Panc1 (cell line): ENCODE data around the gene HLCS. TPM values are rescaled to one million over a fixed set of nuclear protein-coding genes. Genes with fewer than 3 reads are reported as not detected.

Source experiments
- ATAC-seq: fragments of 200-7000 bp; cut with Tn5 transposase; 2 replicates; pipeline ENCODE4 v1.9.1; 2020; ENCODE audit warnings: mild to moderate bottlenecking, moderate library complexity
- BruUV-seq: library from RNA; stranded (reverse); fragments of 400-500 nt; replicated peaks from 2 replicates; lab custom pipeline; 2021; lab: Mats Ljungman, UMichigan
- CTCF ChIA-PET: fragments of 300-600 bp; sonication (Branson Sonifier 250); formaldehyde crosslinking; loops from one replicate; lab custom pipeline; 2022; ENCODE audit warnings: antibody characterized with exemption; lab: Charles Lee
- POLR2A ChIA-PET: fragments of 300-600 bp; sonication (Branson Sonifier 250); formaldehyde crosslinking; loops from one replicate; lab custom pipeline; 2022; ENCODE audit warnings: antibody characterized with exemption; lab: Charles Lee
- DNase-seq: peaks from one replicate; pipeline ENCODE4 v3.0.0-alpha.2; 2010; ENCODE audit warnings: low read depth, low spot score
- H3K27ac ChIP-seq: 2 replicates; pipeline ENCODE4 v1.5.1; 2011; ENCODE audit warnings: mild to moderate bottlenecking, low read length, inconsistent platforms
- H3K27me3 ChIP-seq: fragments of 200-500 bp; sonication (Bioruptor generic); 2 replicates; pipeline ENCODE4 v1.6.0; 2014; ENCODE audit warnings: low read length, inconsistent platforms; ENCODE audit not compliant: control insufficient read depth, insufficient read depth
- H3K36me3 ChIP-seq: fragments of 200-500 bp; sonication (Bioruptor generic); 2 replicates; pipeline ENCODE4 v1.5.1; 2014; ENCODE audit warnings: inconsistent platforms, mild to moderate bottlenecking, low read length, moderate library complexity; ENCODE audit not compliant: control insufficient read depth, insufficient read depth
- H3K4me1 ChIP-seq: 2 replicates; pipeline ENCODE4 v1.5.1; 2011; ENCODE audit warnings: inconsistent platforms, mild to moderate bottlenecking, low read length, moderate library complexity; ENCODE audit not compliant: control insufficient read depth, insufficient read depth
- H3K4me3 ChIP-seq, 2 experiments: 2 replicates each; pipeline ENCODE4 v1.5.1; 2011 to 2012; ENCODE audit warnings: low read depth in 2 of 2, low read length in 2 of 2, mild to moderate bottlenecking in 2 of 2, inconsistent platforms in 1 of 2, moderate library complexity in 1 of 2
- H3K9me3 ChIP-seq: fragments of 200-500 bp; sonication (Bioruptor generic); 2 replicates; pipeline ENCODE4 v1.5.1; 2014; ENCODE audit warnings: low read depth, mild to moderate bottlenecking, inconsistent platforms, low read length, moderate library complexity; ENCODE audit not compliant: control insufficient read depth, insufficient read depth
- POLR2AphosphoS5 ChIP-seq: IDR thresholded peaks from 2 replicates; pipeline ENCODE4 v1.6.1; 2012; ENCODE audit warnings: mild to moderate bottlenecking, low read depth, low read length, moderate library complexity
- REST ChIP-seq, 2 experiments: IDR thresholded peaks; 2 replicates each; pipeline ENCODE4 v1.6.1; 2011 to 2012; ENCODE audit warnings: low read depth in 2 of 2, control low read depth in 1 of 2, low read length in 1 of 2, mild to moderate bottlenecking in 1 of 2, moderate library complexity in 1 of 2; ENCODE audit not compliant: insufficient read depth in 1 of 2
- SIN3A ChIP-seq: IDR thresholded peaks from 2 replicates; pipeline ENCODE4 v1.6.1; 2012; ENCODE audit warnings: low read depth, mild to moderate bottlenecking, low read length, moderate library complexity, borderline replicate concordance; ENCODE audit not compliant: insufficient read depth
- TCF7L2 ChIP-seq: IDR thresholded peaks from 2 replicates; pipeline ENCODE4 v1.6.1; 2011; ENCODE audit warnings: mild to moderate bottlenecking, low read depth, low read length, inconsistent platforms
- in situ Hi-C: cut with HindIII; loops from 2 replicates; pipeline ENCODE4 v1.10.0; 2016; ENCODE audit warnings: low sequenced_read_pairs, low pct_unique_long_range_greater_than_20kb
- intact Hi-C: fragments of 100-400 bp; cut with micrococcal nuclease; formaldehyde crosslinking; loops from one replicate; pipeline ENCODE4 v1.10.0; 2022; ENCODE audit not compliant: unreplicated experiment
- total RNA-seq: library from RNA; stranded (reverse); gene quantifications from one replicate; pipeline ENCODE4 v1.2.1, GENCODE V29; 2021; ENCODE audit not compliant: unreplicated experiment
- TF ChIP-seq, protein P1 (sequence below): fragments of 450-650 bp; IDR thresholded peaks from 2 replicates; pipeline ENCODE4 v1.5.1; 2017; ENCODE audit warnings: mild to moderate bottlenecking

The HLCS gene
- total RNA-seq, 1 experiment from 2014 or later: 15.3 TPM

GRCh38 chr21:36949171-36950141, 17.0 kb downstream of the HLCS start:
- no peaks in the 10 kb centered on the region for H3K27me3 ChIP-seq
- H3K4me1 ChIP-seq: no peaks in the 10 kb centered on the region
- DNase-seq (no peak), ATAC-seq (no peak)
- ChIA-PET POLR2A (no interaction called here), CTCF (no interaction called here)
- no peak overlapping the region for H3K27ac ChIP-seq
- no peaks in the 10 kb centered on the region for H3K36me3 ChIP-seq
- in situ Hi-C loops: no loop called here
- no peaks in the 10 kb centered on the region for H3K9me3 ChIP-seq
- intact Hi-C loops: no loop called here
- no peak overlapping the region for H3K4me3 ChIP-seq
- no TSS peak for BruUV-seq
- TF ChIP-seq SIN3A (no peak), TCF7L2 (no peak), POLR2AphosphoS5 (no peak), REST (IDR thresholded peaks at IDR 0.05; ENCODE audit: insufficient read depth in 1 of 2, low read depth in 2 of 2, low read length in 1 of 2) (no peak)
- TF ChIP-seq, protein P1, sequence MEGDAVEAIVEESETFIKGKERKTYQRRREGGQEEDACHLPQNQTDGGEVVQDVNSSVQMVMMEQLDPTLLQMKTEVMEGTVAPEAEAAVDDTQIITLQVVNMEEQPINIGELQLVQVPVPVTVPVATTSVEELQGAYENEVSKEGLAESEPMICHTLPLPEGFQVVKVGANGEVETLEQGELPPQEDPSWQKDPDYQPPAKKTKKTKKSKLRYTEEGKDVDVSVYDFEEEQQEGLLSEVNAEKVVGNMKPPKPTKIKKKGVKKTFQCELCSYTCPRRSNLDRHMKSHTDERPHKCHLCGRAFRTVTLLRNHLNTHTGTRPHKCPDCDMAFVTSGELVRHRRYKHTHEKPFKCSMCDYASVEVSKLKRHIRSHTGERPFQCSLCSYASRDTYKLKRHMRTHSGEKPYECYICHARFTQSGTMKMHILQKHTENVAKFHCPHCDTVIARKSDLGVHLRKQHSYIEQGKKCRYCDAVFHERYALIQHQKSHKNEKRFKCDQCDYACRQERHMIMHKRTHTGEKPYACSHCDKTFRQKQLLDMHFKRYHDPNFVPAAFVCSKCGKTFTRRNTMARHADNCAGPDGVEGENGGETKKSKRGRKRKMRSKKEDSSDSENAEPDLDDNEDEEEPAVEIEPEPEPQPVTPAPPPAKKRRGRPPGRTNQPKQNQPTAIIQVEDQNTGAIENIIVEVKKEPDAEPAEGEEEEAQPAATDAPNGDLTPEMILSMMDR: no peak

DNA sequence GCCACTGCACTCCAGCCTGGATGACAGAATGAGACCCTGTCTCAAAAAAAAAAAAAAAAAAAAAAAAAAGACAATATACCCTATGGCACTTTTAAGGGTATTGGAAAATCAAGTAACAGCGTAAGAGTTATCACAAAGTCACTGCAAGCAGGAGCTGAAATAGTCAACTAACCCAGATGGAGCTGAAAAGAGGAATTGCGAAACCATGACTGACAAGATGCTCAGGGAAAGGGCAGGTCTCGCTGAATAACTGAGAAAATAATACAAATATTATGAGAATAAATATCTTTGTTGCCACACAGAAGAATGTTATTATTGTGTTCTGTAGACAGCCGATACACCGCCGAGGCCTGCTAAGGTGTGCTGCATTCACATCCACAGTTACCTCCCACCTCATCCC, 17.8 kb downstream of the HLCS start:
- Histone ChIP-seq H3K9me3 (no peaks in the 10 kb centered on the region), H3K27me3 (no peaks in the 10 kb centered on the region), H3K4me3 (no peak overlapping the region), H3K27ac (no peak overlapping the region), H3K36me3 (no peaks in the 10 kb centered on the region), H3K4me1 (no peaks in the 10 kb centered on the region)
- DNase-seq (no peak), ATAC-seq (no peak)
- intact Hi-C loops (no loop called here), in situ Hi-C loops (no loop called here)
- POLR2A ChIA-PET: no interaction called here
- BruUV-seq: no TSS peak
- CTCF ChIA-PET: interaction anchor here (0.9 kb wide), 1 partner anchor 17 kb away, joined by 11 read pairs; no protein-coding TSS in a partner anchor
- TF ChIP-seq, protein P1: no peak
- TF ChIP-seq REST (IDR thresholded peaks at IDR 0.05; ENCODE audit: insufficient read depth in 1 of 2, low read depth in 2 of 2, low read length in 1 of 2) (no peak), TCF7L2 (no peak), SIN3A (no peak), POLR2AphosphoS5 (no peak)
